ENCODE data around the gene ARHGEF4. TPM values are rescaled to one million over a fixed set of nuclear protein-coding genes. Genes with fewer than 3 reads are reported as not detected.

Gene ARHGEF4
- total and polyA plus RNA-seq, 2 experiments from 2014 or later = 4.6 to 16.6 TPM

GRCh38 chr2:130852521-130853115 is 15.9 kb downstream of the ARHGEF4 start:
- Histone ChIP-seq H3K36me3 (ENCODE audit: insufficient read depth) (no peaks in the 10 kb centered on the region), H4K20me1 (replicated peaks; ENCODE audit: insufficient read depth) (no peaks in the 10 kb centered on the region), H3K4me1 (ENCODE audit: insufficient read depth) (no peaks in the 10 kb centered on the region), H3F3A (replicated peaks; ENCODE audit: low read depth) (no peaks in the 10 kb centered on the region), H2AFZ (no peak overlapping the region), H3K4me3 (no peak overlapping the region), H3K4me2 (no peak overlapping the region), H3K9me2 (ENCODE audit: insufficient read depth) (no peaks in the 10 kb centered on the region), H3K27me3 (ENCODE audit: insufficient read depth) (no peaks in the 10 kb centered on the region), H3K27ac (ENCODE audit: low read depth) (no peak overlapping the region), H3K79me2 (replicated peaks; ENCODE audit: insufficient read depth) (no peaks in the 10 kb centered on the region)
- H3K9me3 Mint-ChIP-seq = no peaks in the 10 kb centered on the region
- DNase-seq (ENCODE audit: low spot score) (no peak), ATAC-seq (peak; percentile 39)
- TF ChIP-seq CTCF (conservative IDR thresholded peaks at IDR 0.05; ENCODE audit: low read depth in 2 of 2) (no peak), ZNF462 (CRISPR knock-in tag; IDR thresholded peaks at IDR 0.05) (no peak), ZNF331 (CRISPR knock-in tag; IDR thresholded peaks at IDR 0.05; ENCODE audit: low read depth) (no peak), EZH2phosphoT487 (IDR thresholded peaks at IDR 0.05; ENCODE audit: unreplicated experiment) (no peak), JUNB (IDR thresholded peaks at IDR 0.05; ENCODE audit: unreplicated experiment) (no peak), POLR2AphosphoS5 (IDR thresholded peaks at IDR 0.05; ENCODE audit: low read depth) (no peak), EZH2 (IDR thresholded peaks at IDR 0.05; ENCODE audit: low read depth, unreplicated experiment) (no peak)
- H3K4me3 Mint-ChIP-seq = no peak overlapping the region
- H3K36me3 Mint-ChIP-seq (ENCODE audit: low read depth) = no peaks in the 10 kb centered on the region
- H3K4me1 Mint-ChIP-seq = peaks cover 2% of the 10 kb centered on the region; the same call in 1 of the 3 replicates
- no peak overlapping the region for H3K27ac Mint-ChIP-seq
- H3K27me3 Mint-ChIP-seq (ENCODE audit: insufficient read depth, low read depth, poor library complexity) = no peaks in the 10 kb centered on the region

Measured in GM23338 (cell line).